GM12874 (cell line): ENCODE data around the gene COL12A1.

Source experiments
- TF ChIP-seq, protein P1 (sequence below): IDR thresholded peaks from 2 replicates; pipeline ENCODE4 v1.5.1; 2011; ENCODE audit warnings: low read depth, mild to moderate bottlenecking, control low read depth, low read length, moderate library complexity; ENCODE audit not compliant: insufficient read depth

COL12A1 gene

DNA sequence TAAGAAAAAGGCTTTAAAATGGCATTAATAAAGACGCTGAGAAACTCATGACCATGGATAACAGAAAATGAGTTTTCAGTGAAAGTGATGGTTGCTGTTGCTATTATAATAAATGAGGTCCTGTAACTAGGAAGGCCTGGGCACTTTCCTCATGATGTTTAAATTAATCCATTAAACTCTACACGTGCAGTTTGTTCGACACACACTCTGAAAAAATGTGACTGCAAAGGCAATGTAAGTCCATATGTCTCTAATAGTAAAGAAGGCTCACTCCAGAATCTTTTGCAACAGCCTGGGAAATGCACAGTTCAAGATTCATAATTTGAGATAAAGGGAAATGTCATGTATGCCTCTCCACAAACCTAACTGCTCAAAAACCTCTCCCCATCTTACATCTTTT is 153.4 kb downstream of the COL12A1 start:
- TF ChIP-seq, protein P1, sequence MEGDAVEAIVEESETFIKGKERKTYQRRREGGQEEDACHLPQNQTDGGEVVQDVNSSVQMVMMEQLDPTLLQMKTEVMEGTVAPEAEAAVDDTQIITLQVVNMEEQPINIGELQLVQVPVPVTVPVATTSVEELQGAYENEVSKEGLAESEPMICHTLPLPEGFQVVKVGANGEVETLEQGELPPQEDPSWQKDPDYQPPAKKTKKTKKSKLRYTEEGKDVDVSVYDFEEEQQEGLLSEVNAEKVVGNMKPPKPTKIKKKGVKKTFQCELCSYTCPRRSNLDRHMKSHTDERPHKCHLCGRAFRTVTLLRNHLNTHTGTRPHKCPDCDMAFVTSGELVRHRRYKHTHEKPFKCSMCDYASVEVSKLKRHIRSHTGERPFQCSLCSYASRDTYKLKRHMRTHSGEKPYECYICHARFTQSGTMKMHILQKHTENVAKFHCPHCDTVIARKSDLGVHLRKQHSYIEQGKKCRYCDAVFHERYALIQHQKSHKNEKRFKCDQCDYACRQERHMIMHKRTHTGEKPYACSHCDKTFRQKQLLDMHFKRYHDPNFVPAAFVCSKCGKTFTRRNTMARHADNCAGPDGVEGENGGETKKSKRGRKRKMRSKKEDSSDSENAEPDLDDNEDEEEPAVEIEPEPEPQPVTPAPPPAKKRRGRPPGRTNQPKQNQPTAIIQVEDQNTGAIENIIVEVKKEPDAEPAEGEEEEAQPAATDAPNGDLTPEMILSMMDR, result no peak

DNA sequence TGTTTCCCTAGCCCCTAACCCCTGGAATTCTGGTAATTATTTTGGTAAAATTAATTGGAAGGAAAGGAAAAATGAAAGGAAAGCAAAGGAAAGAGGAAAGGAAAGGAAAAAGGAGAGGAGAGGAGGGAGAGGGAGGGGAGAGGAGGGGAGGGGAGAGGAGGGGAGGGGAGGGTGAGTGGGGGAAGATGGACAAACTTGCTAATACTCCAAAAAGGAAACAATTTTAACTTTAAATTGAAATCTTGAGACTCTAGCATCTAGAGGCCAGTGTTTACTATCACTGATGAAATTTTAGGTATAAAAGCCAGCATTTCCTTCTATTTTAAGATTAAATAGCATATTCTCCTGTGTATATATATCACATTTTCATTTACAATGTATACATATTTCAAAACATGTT is 156.5 kb downstream of the COL12A1 start:
- TF ChIP-seq, protein P1, result no peak

DNA sequence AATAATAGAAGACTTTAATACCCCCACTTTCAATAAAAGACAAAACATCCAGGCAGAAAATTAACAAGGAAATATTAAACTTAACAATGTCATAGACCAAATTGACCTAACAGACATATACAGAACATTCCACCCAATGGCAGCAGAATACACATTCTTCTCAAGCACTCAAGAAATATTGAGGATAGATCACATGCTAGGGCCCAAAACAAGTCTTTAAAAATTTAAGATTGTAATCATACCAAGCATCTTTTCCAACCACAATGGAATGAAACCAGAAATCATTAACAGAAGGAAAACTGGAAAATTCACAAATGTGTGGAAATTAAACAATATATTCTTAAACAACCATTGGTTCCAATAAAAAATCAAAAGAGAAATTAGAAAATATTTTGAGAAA is 161.0 kb downstream of the COL12A1 start:
- TF ChIP-seq, protein P1, result no peak

DNA sequence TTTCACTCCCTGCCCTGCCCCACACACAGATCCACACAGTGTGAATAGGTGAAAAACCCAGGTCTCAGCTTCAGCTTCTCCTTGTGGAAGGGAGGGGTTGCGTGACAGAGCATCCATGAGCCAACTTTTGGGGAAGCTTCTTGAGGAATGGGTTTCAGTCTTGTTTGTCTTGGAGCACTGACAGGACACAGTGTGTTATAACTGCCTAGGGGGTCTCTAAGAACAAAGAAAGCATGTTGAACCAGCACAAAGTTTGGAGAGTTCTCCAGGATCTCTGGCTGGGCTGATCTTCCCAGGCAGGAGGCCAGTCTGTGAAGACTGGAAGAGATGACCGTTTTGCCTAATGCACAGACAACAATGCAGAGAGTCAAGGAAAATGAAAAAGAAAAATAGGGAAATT is 164.5 kb downstream of the COL12A1 start:
- TF ChIP-seq, protein P1, result no peak
